ENCODE results near the gene PRKCA. TPM values are rescaled to one million over a fixed set of nuclear protein-coding genes. Genes with fewer than 3 reads are reported as not detected.

The PRKCA gene
- polyA plus RNA-seq, 2 donors: 1.2 to 1.3 TPM

DNA sequence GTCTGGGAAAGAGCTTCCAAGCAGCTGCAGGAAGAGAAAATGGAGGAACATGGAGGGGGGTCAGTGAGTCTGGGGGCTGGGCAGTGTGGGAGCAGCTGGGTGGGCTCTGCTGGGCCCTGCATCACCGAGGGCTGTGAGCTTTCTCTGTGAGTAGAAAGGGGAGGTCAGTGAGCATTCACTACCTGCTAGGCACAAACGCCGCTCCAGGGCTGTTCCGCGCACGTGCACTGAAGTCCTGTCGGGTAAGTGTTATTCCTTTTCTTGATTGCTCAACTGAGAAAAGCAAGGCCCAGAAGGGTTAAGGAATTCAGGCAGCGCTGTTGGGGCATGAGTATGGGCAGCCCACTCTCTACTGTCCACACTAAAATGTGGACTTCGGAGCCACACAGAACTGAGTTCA, 537.2 kb downstream of the PRKCA start:
- no peak overlapping the region for H3K4me3 ChIP-seq (ENCODE audit: low read depth in 1 of 2, low read length in 2 of 2)
- H3K36me3 ChIP-seq (ENCODE audit: control insufficient read depth in 2 of 2, insufficient read depth in 2 of 2, low read length in 1 of 2): no peaks in the 10 kb centered on the region
- no peaks in the 10 kb centered on the region for H3K4me1 ChIP-seq (ENCODE audit: control insufficient read depth in 2 of 2, insufficient read depth in 2 of 2, low read length in 1 of 2)
- WGBS, 2 donors: 86% methylated on average over 9 of the region's 9 CpGs
- peaks cover 0 to 10% of the 10 kb centered on the region in 2 donors for H3K27me3 ChIP-seq (ENCODE audit: control insufficient read depth in 1 of 2, insufficient read depth in 2 of 2, low read length in 2 of 2)
- H3K27ac ChIP-seq (ENCODE audit: low read depth in 2 of 2, low read length in 1 of 2): no peak overlapping the region
- H3K9me3 ChIP-seq (ENCODE audit: control insufficient read depth in 2 of 2, insufficient read depth in 1 of 2, low read depth in 1 of 2, low read length in 1 of 2): no peaks in the 10 kb centered on the region

DNA sequence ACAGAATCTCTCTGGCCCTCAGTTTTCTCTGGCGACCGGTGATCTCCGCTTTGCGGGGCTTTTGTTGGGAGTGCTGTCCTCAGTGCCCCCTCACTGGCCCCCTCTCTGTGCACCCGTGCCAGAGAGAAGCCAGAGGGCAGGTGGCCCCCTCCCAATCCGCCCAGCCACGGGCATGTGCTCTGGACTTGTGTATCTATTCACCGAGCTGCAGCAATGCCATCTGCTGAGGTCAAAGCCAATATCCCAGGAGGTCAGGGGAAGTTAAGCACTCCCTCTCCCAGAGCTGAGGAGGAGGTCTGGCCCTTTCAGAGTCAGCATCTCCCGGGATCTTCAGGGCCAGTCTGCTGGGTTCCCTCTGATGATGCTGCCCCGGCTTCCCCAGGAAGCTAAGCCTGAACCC, 537.6 kb downstream of the PRKCA start:
- H3K27me3 ChIP-seq (ENCODE audit: control insufficient read depth in 1 of 2, insufficient read depth in 2 of 2, low read length in 2 of 2): peaks cover 0 to 6% of the 10 kb centered on the region in 2 donors
- H3K27ac ChIP-seq (ENCODE audit: low read depth in 2 of 2, low read length in 1 of 2): no peak overlapping the region
- H3K4me1 ChIP-seq (ENCODE audit: control insufficient read depth in 2 of 2, insufficient read depth in 2 of 2, low read length in 1 of 2): no peaks in the 10 kb centered on the region
- no peak overlapping the region for H3K4me3 ChIP-seq (ENCODE audit: low read depth in 1 of 2, low read length in 2 of 2)
- H3K9me3 ChIP-seq (ENCODE audit: control insufficient read depth in 2 of 2, insufficient read depth in 1 of 2, low read depth in 1 of 2, low read length in 1 of 2): no peaks in the 10 kb centered on the region
- 72 to 75% methylated on average over 10 of the region's 10 CpGs for WGBS, 2 donors
- no peaks in the 10 kb centered on the region for H3K36me3 ChIP-seq (ENCODE audit: control insufficient read depth in 2 of 2, insufficient read depth in 2 of 2, low read length in 1 of 2)

DNA sequence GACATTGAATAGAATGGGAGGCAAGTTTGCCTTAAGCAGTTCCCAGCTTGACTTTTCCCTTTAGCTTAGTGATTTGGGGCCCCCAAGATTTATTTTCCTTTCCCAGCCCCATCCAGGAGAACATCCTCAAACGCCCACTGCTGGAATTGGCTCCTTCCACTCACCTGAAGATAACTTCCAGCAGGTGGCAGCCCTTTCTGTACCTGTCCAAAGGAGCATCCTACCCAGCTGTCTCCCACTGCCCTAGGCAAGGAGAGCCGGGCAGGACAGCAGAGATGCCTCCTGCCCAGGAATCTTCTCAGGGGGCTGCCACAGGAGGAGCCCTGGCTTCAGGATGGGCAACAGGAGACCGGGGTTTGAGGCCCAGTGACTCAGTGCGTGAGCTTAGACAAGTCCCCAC, 538.9 kb downstream of the PRKCA start:
- 39 to 45% methylated on average over 4 of the region's 4 CpGs for WGBS, 2 donors
- no peaks in the 10 kb centered on the region for H3K9me3 ChIP-seq (ENCODE audit: control insufficient read depth in 2 of 2, insufficient read depth in 1 of 2, low read depth in 1 of 2, low read length in 1 of 2)
- no peak overlapping the region for H3K4me3 ChIP-seq (ENCODE audit: low read depth in 1 of 2, low read length in 2 of 2)
- H3K27ac ChIP-seq (ENCODE audit: low read depth in 2 of 2, low read length in 1 of 2): no peak overlapping the region
- H3K36me3 ChIP-seq (ENCODE audit: control insufficient read depth in 2 of 2, insufficient read depth in 2 of 2, low read length in 1 of 2): no peaks in the 10 kb centered on the region
- no peaks in the 10 kb centered on the region for H3K4me1 ChIP-seq (ENCODE audit: control insufficient read depth in 2 of 2, insufficient read depth in 2 of 2, low read length in 1 of 2)
- no peaks in the 10 kb centered on the region for H3K27me3 ChIP-seq (ENCODE audit: control insufficient read depth in 1 of 2, insufficient read depth in 2 of 2, low read length in 2 of 2)

DNA sequence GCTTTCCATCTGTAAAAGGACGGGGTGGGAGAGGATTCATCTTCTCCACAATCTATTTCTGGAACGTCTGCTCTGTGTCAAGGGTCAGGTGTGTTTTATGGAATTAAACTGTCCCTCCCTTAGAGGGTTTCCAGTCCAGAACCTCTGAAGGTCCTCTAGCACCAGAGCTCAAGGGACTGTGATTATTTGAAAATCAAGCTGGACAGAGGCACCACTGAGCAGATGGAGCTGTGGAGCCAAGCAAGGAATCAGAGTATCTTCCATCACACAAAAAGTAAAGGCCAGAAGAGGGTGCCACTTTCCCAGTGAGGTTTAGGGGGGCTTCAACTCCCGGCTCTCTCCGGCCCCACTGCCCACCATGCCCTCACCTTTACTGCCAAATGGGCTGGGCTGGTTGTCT, 539.3 kb downstream of the PRKCA start:
- H3K27me3 ChIP-seq (ENCODE audit: control insufficient read depth in 1 of 2, insufficient read depth in 2 of 2, low read length in 2 of 2): no peaks in the 10 kb centered on the region
- H3K36me3 ChIP-seq (ENCODE audit: control insufficient read depth in 2 of 2, insufficient read depth in 2 of 2, low read length in 1 of 2): no peaks in the 10 kb centered on the region
- no peaks in the 10 kb centered on the region for H3K9me3 ChIP-seq (ENCODE audit: control insufficient read depth in 2 of 2, insufficient read depth in 1 of 2, low read depth in 1 of 2, low read length in 1 of 2)
- H3K4me1 ChIP-seq (ENCODE audit: control insufficient read depth in 2 of 2, insufficient read depth in 2 of 2, low read length in 1 of 2): no peaks in the 10 kb centered on the region
- H3K4me3 ChIP-seq (ENCODE audit: low read depth in 1 of 2, low read length in 2 of 2): no peak overlapping the region
- no peak overlapping the region for H3K27ac ChIP-seq (ENCODE audit: low read depth in 2 of 2, low read length in 1 of 2)
- 65 to 66% methylated on average over 4 of the region's 4 CpGs for WGBS, 2 donors

DNA sequence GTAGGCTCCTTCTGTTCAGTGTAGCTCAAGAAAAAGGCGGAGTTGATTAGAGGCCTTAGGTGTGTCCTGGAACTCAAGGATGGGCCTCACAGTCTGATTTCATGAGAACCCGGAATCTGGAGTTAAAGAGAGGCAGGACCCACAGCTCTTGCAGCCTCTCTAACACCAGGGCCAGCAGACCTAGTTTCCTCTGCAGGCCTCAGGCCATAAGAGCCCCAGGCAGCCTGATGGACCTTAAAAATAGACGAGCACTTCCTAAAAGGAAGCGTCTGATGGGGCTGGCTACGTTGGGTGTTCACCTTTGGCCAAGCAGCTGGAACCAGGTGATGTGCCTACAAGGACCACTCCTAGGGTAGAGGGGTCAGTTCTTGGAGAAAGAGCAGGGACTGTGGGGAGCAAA, 540.1 kb downstream of the PRKCA start:
- WGBS, 2 donors: 78% methylated on average over 5 of the region's 5 CpGs
- Histone ChIP-seq H3K27ac (ENCODE audit: low read depth in 2 of 2, low read length in 1 of 2) (no peak overlapping the region), H3K9me3 (ENCODE audit: control insufficient read depth in 2 of 2, insufficient read depth in 1 of 2, low read depth in 1 of 2, low read length in 1 of 2) (no peaks in the 10 kb centered on the region), H3K4me1 (ENCODE audit: control insufficient read depth in 2 of 2, insufficient read depth in 2 of 2, low read length in 1 of 2) (no peaks in the 10 kb centered on the region), H3K27me3 (ENCODE audit: control insufficient read depth in 1 of 2, insufficient read depth in 2 of 2, low read length in 2 of 2) (no peaks in the 10 kb centered on the region), H3K36me3 (ENCODE audit: control insufficient read depth in 2 of 2, insufficient read depth in 2 of 2, low read length in 1 of 2) (no peaks in the 10 kb centered on the region), H3K4me3 (ENCODE audit: low read depth in 1 of 2, low read length in 2 of 2) (no peak overlapping the region)

DNA sequence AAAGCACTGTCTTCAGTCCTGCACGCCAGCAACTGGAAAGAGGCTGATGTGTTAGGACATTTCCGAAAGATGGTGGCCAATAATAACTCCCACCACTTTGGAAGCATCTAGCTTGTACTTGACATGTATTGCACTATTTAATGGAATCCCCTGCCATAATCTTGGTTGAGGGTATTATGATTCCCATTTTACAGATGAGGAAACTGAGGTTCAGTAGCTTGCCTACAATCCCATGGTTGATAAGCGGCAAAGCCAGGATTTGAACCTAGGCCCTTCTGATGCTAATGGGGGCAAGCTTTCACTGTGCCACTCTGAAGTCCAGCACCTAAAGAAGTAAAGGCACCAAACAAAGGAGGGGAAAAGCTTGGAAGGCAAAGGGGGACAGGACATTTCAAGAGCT, 540.5 kb downstream of the PRKCA start:
- no peak overlapping the region for H3K27ac ChIP-seq (ENCODE audit: low read depth in 2 of 2, low read length in 1 of 2)
- WGBS, 2 donors: 94 to 99% methylated on average over 3 of the region's 3 CpGs
- no peaks in the 10 kb centered on the region for H3K36me3 ChIP-seq (ENCODE audit: control insufficient read depth in 2 of 2, insufficient read depth in 2 of 2, low read length in 1 of 2)

DNA sequence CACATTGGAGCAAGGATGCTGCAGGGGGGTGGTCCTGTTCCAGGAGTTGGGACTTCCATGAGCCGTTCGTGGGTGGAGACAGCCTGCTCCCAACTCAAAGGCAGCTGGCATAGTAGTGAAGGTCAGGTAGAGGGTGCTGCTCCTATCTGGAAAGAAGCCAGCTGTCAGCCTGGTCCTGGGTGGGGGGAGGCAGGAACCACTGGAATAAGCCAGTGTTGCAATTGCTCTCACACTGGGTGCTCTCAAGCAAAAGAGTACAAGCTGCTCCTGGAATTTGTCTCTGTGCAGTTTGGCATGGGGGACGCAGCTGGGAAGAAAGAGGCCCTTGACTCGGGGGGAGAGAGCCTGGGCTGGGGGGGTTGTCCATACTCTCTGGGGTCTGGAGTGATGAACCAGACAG, 541.2 kb downstream of the PRKCA start:
- Histone ChIP-seq H3K9me3 (ENCODE audit: control insufficient read depth in 2 of 2, insufficient read depth in 1 of 2, low read depth in 1 of 2, low read length in 1 of 2) (peaks cover 0 to 3% of the 10 kb centered on the region in 2 donors), H3K4me1 (ENCODE audit: control insufficient read depth in 2 of 2, insufficient read depth in 2 of 2, low read length in 1 of 2) (no peaks in the 10 kb centered on the region), H3K27ac (ENCODE audit: low read depth in 2 of 2, low read length in 1 of 2) (no peak overlapping the region), H3K27me3 (ENCODE audit: control insufficient read depth in 1 of 2, insufficient read depth in 2 of 2, low read length in 2 of 2) (no peaks in the 10 kb centered on the region), H3K4me3 (ENCODE audit: low read depth in 1 of 2, low read length in 2 of 2) (no peak overlapping the region), H3K36me3 (ENCODE audit: control insufficient read depth in 2 of 2, insufficient read depth in 2 of 2, low read length in 1 of 2) (no peaks in the 10 kb centered on the region)
- 57 to 65% methylated on average over 4 of the region's 4 CpGs for WGBS, 2 donors

More for the DNA sequence above, 540.5 kb downstream of the PRKCA start:
- Histone ChIP-seq H3K4me3 (ENCODE audit: low read depth in 1 of 2, low read length in 2 of 2) (no peak overlapping the region), H3K27me3 (ENCODE audit: control insufficient read depth in 1 of 2, insufficient read depth in 2 of 2, low read length in 2 of 2) (no peaks in the 10 kb centered on the region), H3K9me3 (ENCODE audit: control insufficient read depth in 2 of 2, insufficient read depth in 1 of 2, low read depth in 1 of 2, low read length in 1 of 2) (peaks cover 0 to under 1% of the 10 kb centered on the region in 2 donors), H3K4me1 (ENCODE audit: control insufficient read depth in 2 of 2, insufficient read depth in 2 of 2, low read length in 1 of 2) (no peaks in the 10 kb centered on the region)

DNA sequence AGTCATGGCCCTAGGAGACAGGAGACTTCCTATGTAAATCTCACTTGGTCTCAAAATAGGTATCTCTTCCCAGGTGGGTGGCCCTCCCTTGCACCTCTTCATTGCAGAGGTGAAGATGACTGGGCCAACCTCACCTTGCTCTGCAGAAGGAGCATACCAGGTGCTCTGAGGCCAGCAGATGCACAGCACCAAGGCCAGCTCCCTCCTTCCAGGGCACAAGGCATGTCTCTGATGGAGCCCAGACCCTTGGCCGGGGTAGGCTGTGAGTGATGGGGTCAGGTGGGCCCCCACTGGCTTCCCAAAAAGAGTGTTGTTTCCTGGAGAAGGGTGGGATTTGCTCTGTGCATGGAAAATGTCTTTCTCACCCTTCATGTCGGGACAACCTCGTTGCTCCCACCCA, 545.3 kb downstream of the PRKCA start:
- no peak overlapping the region for H3K27ac ChIP-seq (ENCODE audit: low read depth in 2 of 2, low read length in 1 of 2)
- no peaks in the 10 kb centered on the region for H3K4me1 ChIP-seq (ENCODE audit: control insufficient read depth in 2 of 2, insufficient read depth in 2 of 2, low read length in 1 of 2)
- H3K27me3 ChIP-seq (ENCODE audit: control insufficient read depth in 1 of 2, insufficient read depth in 2 of 2, low read length in 2 of 2): no peaks in the 10 kb centered on the region
- H3K9me3 ChIP-seq (ENCODE audit: control insufficient read depth in 2 of 2, insufficient read depth in 1 of 2, low read depth in 1 of 2, low read length in 1 of 2): peaks cover 0 to 3% of the 10 kb centered on the region in 2 donors
- 67 to 74% methylated on average over 3 of the region's 3 CpGs for whole genome bisulfite sequencing, 2 donors
- H3K4me3 ChIP-seq (ENCODE audit: low read depth in 1 of 2, low read length in 2 of 2): no peak overlapping the region
- no peaks in the 10 kb centered on the region for H3K36me3 ChIP-seq (ENCODE audit: control insufficient read depth in 2 of 2, insufficient read depth in 2 of 2, low read length in 1 of 2)

DNA sequence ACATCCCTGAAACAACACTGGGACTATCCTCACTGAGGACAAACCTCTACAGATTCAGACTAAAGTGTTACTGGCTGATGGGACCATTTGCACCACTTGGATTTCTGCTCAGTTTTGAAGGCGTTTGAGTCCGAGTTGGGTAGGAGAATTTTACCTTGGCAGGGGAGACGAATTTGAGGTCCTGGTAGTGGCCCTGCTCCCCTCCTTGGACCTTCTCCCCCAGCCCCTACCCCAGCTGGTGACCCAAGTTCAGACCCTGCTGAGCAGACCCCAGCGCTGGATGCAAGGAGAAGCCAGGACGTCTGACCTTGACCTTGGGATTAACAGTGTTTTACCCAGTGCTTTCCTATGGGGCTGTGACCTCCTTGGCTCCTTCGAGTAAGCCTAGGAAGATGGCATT, 546.1 kb downstream of the PRKCA start:
- H3K4me1 ChIP-seq (ENCODE audit: control insufficient read depth in 2 of 2, insufficient read depth in 2 of 2, low read length in 1 of 2): no peaks in the 10 kb centered on the region
- no peaks in the 10 kb centered on the region for H3K36me3 ChIP-seq (ENCODE audit: control insufficient read depth in 2 of 2, insufficient read depth in 2 of 2, low read length in 1 of 2)
- peaks cover 0 to 3% of the 10 kb centered on the region in 2 donors for H3K9me3 ChIP-seq (ENCODE audit: control insufficient read depth in 2 of 2, insufficient read depth in 1 of 2, low read depth in 1 of 2, low read length in 1 of 2)
- no peak overlapping the region for H3K27ac ChIP-seq (ENCODE audit: low read depth in 2 of 2, low read length in 1 of 2)
- H3K4me3 ChIP-seq (ENCODE audit: low read depth in 1 of 2, low read length in 2 of 2): no peak overlapping the region
- WGBS, 2 donors: 83 to 86% methylated on average over 6 of the region's 6 CpGs
- no peaks in the 10 kb centered on the region for H3K27me3 ChIP-seq (ENCODE audit: control insufficient read depth in 1 of 2, insufficient read depth in 2 of 2, low read length in 2 of 2)

DNA sequence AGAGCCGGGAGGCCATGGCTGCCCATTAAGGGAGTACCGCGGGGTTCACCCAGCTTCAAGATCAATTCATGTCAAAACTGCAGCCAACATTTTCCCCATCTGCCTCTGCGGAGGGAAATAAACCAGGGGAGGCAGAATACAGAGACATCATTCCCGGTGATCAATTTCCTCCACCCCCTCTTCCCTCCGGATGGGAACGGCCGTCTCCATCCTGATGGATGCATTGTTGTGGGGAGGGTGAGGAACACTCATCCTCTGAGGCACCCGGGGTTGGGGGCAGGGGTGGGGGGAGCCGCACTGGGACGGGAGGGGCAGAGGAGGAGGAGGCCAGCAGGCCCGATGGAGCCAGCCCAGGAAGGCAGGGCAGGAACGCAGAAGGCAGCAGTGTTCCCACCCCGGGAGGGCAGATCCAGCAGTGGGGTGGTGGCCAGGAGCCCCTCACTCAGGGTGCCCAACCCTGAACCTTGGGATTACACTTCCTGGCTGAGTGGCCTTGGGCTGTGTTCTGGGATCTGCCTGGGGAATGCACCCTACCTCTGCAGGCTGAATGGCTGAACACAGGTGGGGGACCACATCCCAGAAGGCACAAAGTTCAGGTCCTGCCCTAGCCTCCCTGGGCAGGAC, 546.7 kb downstream of the PRKCA start:
- H3K36me3 ChIP-seq (ENCODE audit: control insufficient read depth in 2 of 2, insufficient read depth in 2 of 2, low read length in 1 of 2): no peaks in the 10 kb centered on the region
- peaks cover 0 to 3% of the 10 kb centered on the region in 2 donors for H3K9me3 ChIP-seq (ENCODE audit: control insufficient read depth in 2 of 2, insufficient read depth in 1 of 2, low read depth in 1 of 2, low read length in 1 of 2)
- H3K27me3 ChIP-seq (ENCODE audit: control insufficient read depth in 1 of 2, insufficient read depth in 2 of 2, low read length in 2 of 2): no peaks in the 10 kb centered on the region
- no peak overlapping the region for H3K27ac ChIP-seq (ENCODE audit: low read depth in 2 of 2, low read length in 1 of 2)
- WGBS, 2 donors: 71 to 75% methylated on average over 14 of the region's 14 CpGs
- H3K4me3 ChIP-seq (ENCODE audit: low read depth in 1 of 2, low read length in 2 of 2): no peak overlapping the region
- no peaks in the 10 kb centered on the region for H3K4me1 ChIP-seq (ENCODE audit: control insufficient read depth in 2 of 2, insufficient read depth in 2 of 2, low read length in 1 of 2)
